ENCODE results near the gene SVOP.

SVOP gene

GRCh38 chr12:109036975-109037374 lies 16.1 kb upstream of the SVOP start:
- TF ChIP-seq POLR2AphosphoS5 (IDR thresholded peaks at IDR 0.05; ENCODE audit: low read depth, low read length) (no peak), REST (IDR thresholded peaks at IDR 0.05; ENCODE audit: insufficient read depth in 1 of 2, low read depth in 2 of 2, low read length in 2 of 2) (no peak), SIN3A (IDR thresholded peaks at IDR 0.05; ENCODE audit: borderline replicate concordance, insufficient read depth, low read length) (no peak), FOXP2 (optimal IDR thresholded peaks at IDR 0.05; ENCODE audit: borderline replicate concordance, extremely low read depth, extremely low read length, insufficient read depth) (no peak), TAF1 (IDR thresholded peaks at IDR 0.05; ENCODE audit: borderline replicate concordance, insufficient read depth, low read length) (no peak)

GRCh38 chr12:109033239-109034196 lies 12.7 kb upstream of the SVOP start:
- no peak for TF ChIP-seq FOXP2 (optimal IDR thresholded peaks at IDR 0.05; ENCODE audit: borderline replicate concordance, extremely low read depth, extremely low read length, insufficient read depth)
- no peak for TF ChIP-seq REST (IDR thresholded peaks at IDR 0.05; ENCODE audit: insufficient read depth in 1 of 2, low read depth in 2 of 2, low read length in 2 of 2)

GRCh38 chr12:109029411-109029810 lies 8.5 kb upstream of the SVOP start:
- TF ChIP-seq POLR2AphosphoS5 (IDR thresholded peaks at IDR 0.05; ENCODE audit: low read depth, low read length) (no peak), FOXP2 (optimal IDR thresholded peaks at IDR 0.05; ENCODE audit: borderline replicate concordance, extremely low read depth, extremely low read length, insufficient read depth) (no peak)

- TF ChIP-seq REST (IDR thresholded peaks at IDR 0.05; ENCODE audit: insufficient read depth in 1 of 2, low read depth in 2 of 2, low read length in 2 of 2) (no peak), TAF1 (IDR thresholded peaks at IDR 0.05; ENCODE audit: borderline replicate concordance, insufficient read depth, low read length) (no peak), FOXP2 (optimal IDR thresholded peaks at IDR 0.05; ENCODE audit: borderline replicate concordance, extremely low read depth, extremely low read length, insufficient read depth) (no peak), POLR2AphosphoS5 (IDR thresholded peaks at IDR 0.05; ENCODE audit: low read depth, low read length) (no peak), SIN3A (IDR thresholded peaks at IDR 0.05; ENCODE audit: borderline replicate concordance, insufficient read depth, low read length) (no peak)
These were observed 6.9 kb upstream of the SVOP start for GRCh38 chr12:109027767-109028166.

GRCh38 chr12:109020146-109020795 lies 597 bp downstream of the SVOP start:
- no peak for TF ChIP-seq FOXP2 (optimal IDR thresholded peaks at IDR 0.05; ENCODE audit: borderline replicate concordance, extremely low read depth, extremely low read length, insufficient read depth)
- TF ChIP-seq TAF1 (IDR thresholded peaks at IDR 0.05; ENCODE audit: borderline replicate concordance, insufficient read depth, low read length) = no peak
- no peak for TF ChIP-seq SIN3A (IDR thresholded peaks at IDR 0.05; ENCODE audit: borderline replicate concordance, insufficient read depth, low read length)
- TF ChIP-seq REST (IDR thresholded peaks at IDR 0.05; ENCODE audit: insufficient read depth in 1 of 2, low read depth in 2 of 2, low read length in 2 of 2) = no peak
- TF ChIP-seq POLR2AphosphoS5 (IDR thresholded peaks at IDR 0.05; ENCODE audit: low read depth, low read length) = no peak

Data from PFSK-1 (cell line).